ENCODE data around the gene RABAC1. TPM values are rescaled to one million over a fixed set of nuclear protein-coding genes. Genes with fewer than 3 reads are reported as not detected.

Gene RABAC1
- total and polyA plus RNA-seq, 7 donors: 48.9 to 131 (median 65.3) TPM

DNA sequence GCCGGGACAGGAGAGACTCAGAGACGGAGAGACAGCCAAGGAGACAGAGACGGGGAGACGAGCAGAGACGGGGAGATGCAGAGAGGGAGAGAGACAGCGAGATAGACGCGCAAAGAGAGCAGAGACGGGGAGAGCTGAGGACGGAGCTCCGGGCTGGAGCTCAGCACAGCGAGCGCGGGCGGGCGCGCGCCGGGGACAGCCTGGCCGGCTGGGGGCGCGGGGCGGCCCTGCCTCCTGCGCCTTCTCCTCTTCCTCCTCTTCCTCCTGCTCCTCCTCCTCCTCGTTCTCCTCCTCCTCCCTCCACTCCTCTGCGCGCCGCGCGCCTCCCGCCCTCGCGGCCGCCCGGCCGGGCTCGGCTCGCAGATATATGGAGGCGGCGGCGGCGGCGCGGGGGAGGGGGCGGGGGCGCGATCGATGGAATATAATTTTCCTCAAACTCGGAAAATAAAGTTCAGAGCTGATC is 30.9 kb downstream of the RABAC1 start, which contains the start of gene ERFL:
TSS of gene ERFL (minus strand) at position 229 of the 463 bp plus-strand sequence. CDS start 15,530 bp downstream, outside the sequence.
- intact Hi-C loops (cut with DNase I): no loop called here
- 0 to 2% (median 1%) methylated on average over 30 to 49 of the region's 49 CpGs for WGBS, 3 donors
- no peak within 1 kb of the TSS for H3K27ac ChIP-seq
- DNase-seq (no peak), ATAC-seq (no peak)
- peak within 1 kb of the TSS; percentile 52 for H3K4me3 ChIP-seq
- peaks cover 0 to 91% (median 55%) of the 10 kb centered on the region in 3 donors for H3K27me3 ChIP-seq (ENCODE audit: insufficient read depth in 3 of 3, low read length in 2 of 3)
- no peaks in the 10 kb centered on the region for H3K36me3 ChIP-seq (ENCODE audit: insufficient read depth in 1 of 2, low read depth in 1 of 2)
- no peaks in the 10 kb centered on the region for H3K9me3 ChIP-seq
- H3K4me1 ChIP-seq: peaks cover 5% of the 10 kb centered on the region
- TF ChIP-seq, protein P1, sequence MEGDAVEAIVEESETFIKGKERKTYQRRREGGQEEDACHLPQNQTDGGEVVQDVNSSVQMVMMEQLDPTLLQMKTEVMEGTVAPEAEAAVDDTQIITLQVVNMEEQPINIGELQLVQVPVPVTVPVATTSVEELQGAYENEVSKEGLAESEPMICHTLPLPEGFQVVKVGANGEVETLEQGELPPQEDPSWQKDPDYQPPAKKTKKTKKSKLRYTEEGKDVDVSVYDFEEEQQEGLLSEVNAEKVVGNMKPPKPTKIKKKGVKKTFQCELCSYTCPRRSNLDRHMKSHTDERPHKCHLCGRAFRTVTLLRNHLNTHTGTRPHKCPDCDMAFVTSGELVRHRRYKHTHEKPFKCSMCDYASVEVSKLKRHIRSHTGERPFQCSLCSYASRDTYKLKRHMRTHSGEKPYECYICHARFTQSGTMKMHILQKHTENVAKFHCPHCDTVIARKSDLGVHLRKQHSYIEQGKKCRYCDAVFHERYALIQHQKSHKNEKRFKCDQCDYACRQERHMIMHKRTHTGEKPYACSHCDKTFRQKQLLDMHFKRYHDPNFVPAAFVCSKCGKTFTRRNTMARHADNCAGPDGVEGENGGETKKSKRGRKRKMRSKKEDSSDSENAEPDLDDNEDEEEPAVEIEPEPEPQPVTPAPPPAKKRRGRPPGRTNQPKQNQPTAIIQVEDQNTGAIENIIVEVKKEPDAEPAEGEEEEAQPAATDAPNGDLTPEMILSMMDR (IDR thresholded peaks at IDR 0.05): no peak

DNA sequence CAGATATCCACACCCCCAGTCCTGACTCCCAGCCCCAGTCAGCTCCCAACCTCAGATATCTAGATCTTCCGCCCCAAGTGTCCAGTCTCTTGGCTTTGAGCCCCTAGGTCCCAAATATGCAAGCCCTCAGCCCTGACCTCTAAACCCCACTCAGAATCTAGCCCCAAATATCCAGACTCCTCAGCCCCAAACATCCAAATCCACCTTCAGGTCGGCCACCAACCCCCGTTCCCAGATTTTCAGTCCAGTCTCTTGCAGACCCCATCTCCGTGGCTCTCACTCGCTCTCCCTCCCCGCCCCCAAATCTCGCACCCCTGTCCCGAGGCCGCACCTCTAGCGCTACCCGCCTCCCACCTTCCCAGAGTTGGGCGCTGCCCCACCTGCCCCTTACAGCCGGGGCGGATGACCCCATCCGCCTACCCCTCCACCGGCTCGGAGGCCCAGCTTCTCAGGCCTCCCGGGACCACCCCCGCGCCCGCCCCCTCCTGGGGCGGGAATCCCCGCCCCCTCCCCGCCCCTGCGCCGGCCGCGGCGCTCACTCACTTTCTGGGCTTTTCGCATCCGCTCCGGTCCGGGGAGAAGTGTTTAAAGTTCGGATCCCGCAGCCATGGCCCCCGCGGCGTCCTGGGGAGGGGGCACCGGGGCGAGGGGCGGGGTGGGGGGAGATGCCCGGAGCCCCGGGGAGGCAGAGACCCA is 31.5 kb downstream of the RABAC1 start:
- Histone ChIP-seq H3K9me3 (no peaks in the 10 kb centered on the region), H3K27me3 (ENCODE audit: insufficient read depth in 3 of 3, low read length in 2 of 3) (peaks cover 0 to 91% (median 54%) of the 10 kb centered on the region in 3 donors), H3K4me3 (peak overlapping the region; percentile 52), H3K4me1 (peaks cover 5% of the 10 kb centered on the region), H3K27ac (no peak overlapping the region), H3K36me3 (ENCODE audit: insufficient read depth in 1 of 2, low read depth in 1 of 2) (no peaks in the 10 kb centered on the region)
- TF ChIP-seq, protein P1 (IDR thresholded peaks at IDR 0.05): no peak
- intact Hi-C loops (cut with DNase I): no loop called here
- DNase-seq (no peak), ATAC-seq (no peak)
- WGBS, 3 donors: 5 to 7% (median 7%) methylated on average over 32 to 43 of the region's 43 CpGs

DNA sequence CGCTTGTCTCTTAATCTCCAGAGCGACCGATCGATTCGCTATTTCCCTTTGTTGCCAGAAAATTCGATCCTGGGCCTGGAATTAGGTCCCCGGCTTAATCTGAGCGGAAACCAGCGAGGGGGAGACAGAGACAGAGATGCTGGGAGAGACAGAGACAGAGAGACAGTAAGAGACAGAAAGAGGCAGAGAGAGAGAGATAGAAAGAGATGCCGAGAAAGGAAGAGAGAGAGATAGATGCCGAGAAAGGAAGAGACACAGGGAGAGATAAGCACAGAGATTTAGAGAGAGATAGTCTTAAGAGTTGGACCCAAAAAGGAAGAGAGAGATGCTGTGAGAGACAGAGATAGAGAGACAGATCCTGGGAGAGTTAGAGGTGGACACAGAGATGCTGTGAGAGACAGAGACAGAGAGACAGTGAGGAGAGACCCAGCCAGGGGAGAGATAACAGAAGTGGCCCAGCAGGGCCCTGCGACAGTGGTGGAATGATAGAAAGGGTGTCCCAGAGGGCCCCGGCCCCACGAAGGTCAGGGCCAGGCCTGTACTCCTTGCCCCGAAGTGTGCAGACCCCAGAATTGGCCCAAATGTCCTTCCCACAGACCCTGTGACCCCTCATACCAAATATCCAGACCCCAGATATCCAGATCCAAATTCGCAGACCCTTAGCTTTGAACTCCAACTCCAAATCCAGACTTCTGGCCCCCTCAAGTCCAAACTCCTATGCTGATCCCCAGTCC is 32.2 kb downstream of the RABAC1 start:
- no peak for DNase-seq
- H3K27me3 ChIP-seq (ENCODE audit: insufficient read depth in 3 of 3, low read length in 2 of 3): peaks cover 0 to 91% (median 56%) of the 10 kb centered on the region in 3 donors
- TF ChIP-seq, protein P1 (IDR thresholded peaks at IDR 0.05): no peak
- 25 to 38% (median 36%) methylated on average over 14 to 16 of the region's 16 CpGs for WGBS, 3 donors
- no peak overlapping the region for H3K4me3 ChIP-seq
- H3K36me3 ChIP-seq (ENCODE audit: insufficient read depth in 1 of 2, low read depth in 1 of 2): no peaks in the 10 kb centered on the region
- H3K27ac ChIP-seq: no peak overlapping the region
- H3K4me1 ChIP-seq: peaks cover 5% of the 10 kb centered on the region
- no peaks in the 10 kb centered on the region for H3K9me3 ChIP-seq
- ATAC-seq: no peak
- intact Hi-C loops (cut with DNase I): no loop called here

DNA sequence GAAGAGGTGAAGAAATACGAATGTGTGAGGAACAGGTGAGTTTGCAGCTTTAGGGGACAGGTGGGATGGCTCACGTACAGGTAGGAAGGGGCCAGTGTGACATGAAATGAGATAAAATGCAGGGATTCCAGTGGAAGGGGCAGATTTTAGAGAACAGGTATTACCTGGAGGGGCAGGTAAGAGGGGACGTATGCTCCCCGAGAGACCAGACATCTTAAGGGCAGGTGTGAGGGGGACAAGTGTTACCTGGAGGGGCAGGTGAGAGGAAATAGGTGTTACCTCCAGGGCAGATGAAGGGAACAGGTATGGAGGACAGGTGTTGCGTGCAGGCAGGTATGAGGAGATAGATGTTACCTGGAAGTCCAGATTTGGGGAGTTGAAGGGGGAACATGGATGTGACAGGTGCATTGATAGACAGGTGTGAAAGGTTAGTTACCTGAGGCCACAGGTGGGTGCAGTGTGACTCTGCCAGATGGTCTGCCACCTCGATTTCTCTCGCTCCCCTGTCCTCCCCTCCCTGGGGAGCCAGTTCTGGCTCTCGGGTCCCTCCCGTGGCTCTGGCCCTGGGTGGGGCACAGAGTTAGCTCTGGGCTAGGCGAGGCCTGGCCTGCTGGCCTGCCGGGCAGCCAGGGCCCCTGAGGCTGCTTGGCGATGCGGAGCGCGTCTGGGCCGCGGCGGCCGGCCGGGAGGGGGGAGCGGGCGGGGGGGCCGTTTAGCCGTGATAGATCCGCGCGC is 32.9 kb downstream of the RABAC1 start:
- intact Hi-C loops (cut with DNase I): no loop called here
- 12 to 15% (median 15%) methylated on average over 26 to 27 of the region's 27 CpGs for WGBS, 3 donors
- ATAC-seq (no peak), DNase-seq (no peak)
- Histone ChIP-seq H3K36me3 (ENCODE audit: insufficient read depth in 1 of 2, low read depth in 1 of 2) (no peaks in the 10 kb centered on the region), H3K27ac (no peak overlapping the region), H3K4me1 (peaks cover 5% of the 10 kb centered on the region), H3K27me3 (ENCODE audit: insufficient read depth in 3 of 3, low read length in 2 of 3) (peaks cover 0 to 92% (median 57%) of the 10 kb centered on the region in 3 donors), H3K4me3 (no peak overlapping the region), H3K9me3 (no peaks in the 10 kb centered on the region)
- TF ChIP-seq, protein P1 (IDR thresholded peaks at IDR 0.05): no peak

Data from psoas muscle (tissue), 8 donors.